ENCODE results near the gene HNRNPF. TPM values are rescaled to one million over a fixed set of nuclear protein-coding genes. Genes with fewer than 3 reads are reported as not detected.
"Not testable (repeated sequence)": the region's sequence is repeated elsewhere in the genome, so short reads cannot be mapped to it uniquely, and the experiment has no call there.

The HNRNPF gene
- polyA plus RNA-seq, 2 of the 4 experiments (the other 2 are of a cell fraction) = 228 to 271 TPM

DNA sequence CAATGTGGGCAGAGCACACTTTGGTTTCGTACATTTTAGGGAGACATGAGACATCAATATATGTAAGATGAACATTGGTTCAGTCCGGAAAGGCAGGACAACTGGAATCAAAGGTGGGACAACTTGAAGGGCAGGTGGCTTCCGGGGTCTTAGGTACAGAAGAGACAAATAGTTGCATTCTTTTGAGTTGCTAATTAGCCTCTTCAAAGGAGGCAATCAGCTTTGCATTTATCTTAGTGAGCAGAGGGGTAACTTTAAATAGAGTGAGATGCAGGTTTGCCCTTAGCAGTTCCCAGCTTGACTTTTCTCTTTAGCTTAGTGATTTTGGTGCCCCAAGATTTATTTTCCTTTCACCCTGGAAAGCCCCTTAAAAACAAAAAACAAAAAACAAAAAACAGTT, 49.2 kb upstream of the HNRNPF start:
- peaks cover 18% of the 10 kb centered on the region for H3K4me1 ChIP-seq
- DNase-seq (ENCODE audit: low read depth in 1 of 2, low spot score in 1 of 2) = no peak
- ATAC-seq = no peak
- CTCF ChIA-PET = interaction anchor here (0.9 to 2.7 kb wide), 6 partner anchors 14 to 705 kb away, joined by 3 to 11 read pairs (median 3); no protein-coding TSS in a partner anchor
- no peak for TF ChIP-seq ZC3H11A (IDR thresholded peaks at IDR 0.05)
- no peak for TF ChIP-seq GATA3 (IDR thresholded peaks at IDR 0.05; ENCODE audit: borderline replicate concordance)
- TF ChIP-seq HEYL (CRISPR knock-in tag; IDR thresholded peaks at IDR 0.05) = no peak
- TF ChIP-seq MAFK (IDR thresholded peaks at IDR 0.05; ENCODE audit: partially characterized antibody) = no peak
- TF ChIP-seq CBX2 (IDR thresholded peaks at IDR 0.05; ENCODE audit: borderline replicate concordance, low read depth) = no peak
- TF ChIP-seq FOSB (CRISPR knock-in tag; IDR thresholded peaks at IDR 0.05) = no peak
- no peak for TF ChIP-seq FOSL2 (IDR thresholded peaks at IDR 0.05)
- no peak for TF ChIP-seq FOSL2 (CRISPR knock-in tag; IDR thresholded peaks at IDR 0.05)
- no peak for TF ChIP-seq HDAC2 (IDR thresholded peaks at IDR 0.05)
- TF ChIP-seq KDM5A (IDR thresholded peaks at IDR 0.05) = no peak
- no peak for TF ChIP-seq RFX5 (IDR thresholded peaks at IDR 0.05)
- TF ChIP-seq MAZ (IDR thresholded peaks at IDR 0.05; ENCODE audit: borderline replicate concordance, low read depth, low read length) = no peak
- no peak for TF ChIP-seq CTCF (IDR thresholded peaks at IDR 0.05)
- TF ChIP-seq CEBPB (IDR thresholded peaks at IDR 0.05) = no peak
- no peak for TF ChIP-seq POLR2AphosphoS2 (conservative IDR thresholded peaks at IDR 0.05; ENCODE audit: low read length)
- TF ChIP-seq ESRRA (IDR thresholded peaks at IDR 0.05; ENCODE audit: borderline replicate concordance, low read length) = no peak
- no peak for TF ChIP-seq POLR2A (IDR thresholded peaks at IDR 0.05; ENCODE audit: low read length)
- no peak for TF ChIP-seq ZNF302 (CRISPR knock-in tag; IDR thresholded peaks at IDR 0.05)
- TF ChIP-seq HES2 (IDR thresholded peaks at IDR 0.05) = no peak
- TF ChIP-seq TP53 (CRISPR knock-in tag; IDR thresholded peaks at IDR 0.05) = no peak
- no peak for TF ChIP-seq ZSCAN20 (CRISPR knock-in tag; IDR thresholded peaks at IDR 0.05)
- no peak overlapping the region for H3K4me3 ChIP-seq
- no peak overlapping the region for H3K27ac ChIP-seq
- no peaks in the 10 kb centered on the region for H3K9me3 ChIP-seq
- FAIRE-seq = no peak
- 73% methylated on average over 3 of the region's 3 CpGs for WGBS (ENCODE audit: missing lambda C conversion rate)
- no peak overlapping the region for H3K4me2 ChIP-seq
- POLR2A ChIA-PET = interaction anchor here (1.2 kb wide), 1 partner anchor 21 kb away, joined by 13 read pairs; the partner anchor contains the start of gene ZNF487

DNA sequence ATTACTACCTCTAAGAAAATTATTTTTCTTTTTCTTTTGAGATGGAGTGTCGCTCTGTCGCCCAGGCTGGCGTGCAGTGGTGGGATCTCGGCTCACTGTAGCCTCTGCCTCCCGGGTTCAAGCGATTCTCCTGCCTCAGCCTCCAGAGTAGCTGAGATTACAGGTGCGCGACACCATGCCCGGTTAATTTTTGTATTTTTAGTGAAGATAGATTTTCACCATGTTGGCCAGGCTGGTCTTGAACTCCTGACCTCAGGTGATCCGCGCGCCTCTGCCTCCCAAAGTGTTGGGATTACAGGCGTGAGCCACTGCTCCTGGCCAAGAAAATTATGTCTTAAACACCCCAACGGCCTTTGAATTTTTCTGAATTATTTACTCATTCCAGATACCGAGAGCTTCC, 47.6 kb upstream of the HNRNPF start:
- H3K4me3 ChIP-seq; H3K9me3 ChIP-seq; ATAC-seq; DNase-seq (ENCODE audit: low read depth in 1 of 2, low spot score in 1 of 2); FAIRE-seq; POLR2A ChIA-PET: not testable (repeated sequence)
- peak overlapping the region; percentile 82 to 95 for H3K27ac ChIP-seq
- H3K4me1 ChIP-seq = peaks cover 13% of the 10 kb centered on the region
- CTCF ChIA-PET = interaction anchor here (0.7 to 2.7 kb wide), 6 partner anchors 101 to 252 kb away, joined by 3 to 11 read pairs (median 3); partner anchors contain the start of gene RASGEF1A
- WGBS (ENCODE audit: missing lambda C conversion rate) = 96% methylated on average over 15 of the region's 15 CpGs
- H3K4me2 ChIP-seq = peak overlapping the region; percentile 92

- Histone ChIP-seq H3K4me2 (peak overlapping the region; percentile 82), H3K4me1 (peaks cover 13% of the 10 kb centered on the region), H3K27ac (peak overlapping the region; percentile 89 to 95), H3K4me3 (peak overlapping the region; percentile 62; the same call in 2 of the 3 replicates)
- ChIA-PET POLR2A (interaction anchor here (0.7 kb wide), 1 partner anchor 9 kb away, joined by 3 read pairs; no protein-coding TSS in a partner anchor), CTCF (interaction anchor here (0.9 to 1.1 kb wide), 2 partner anchors 19 to 114 kb away, joined by 3 read pairs; no protein-coding TSS in a partner anchor)
- ATAC-seq; H3K9me3 ChIP-seq; DNase-seq (ENCODE audit: low read depth in 1 of 2, low spot score in 1 of 2); FAIRE-seq: not testable (repeated sequence)
- WGBS (ENCODE audit: missing lambda C conversion rate) = 87% methylated on average over 9 of the region's 9 CpGs
Observed at GRCh38 chr10:43454025-43454424, 45.0 kb upstream of the HNRNPF start.

Measured in A549 (cell line).